SKM-1 treated with dmso at 0.1 percent for 144 hours (cell line): ENCODE results near the gene SRRM4.

ENCODE experiments used
- DNase-seq: peaks from one replicate; lab custom pipeline; 2025; ENCODE audit not compliant: unreplicated experiment; lab: John Stamatoyannopoulos, UW

SRRM4 gene

DNA sequence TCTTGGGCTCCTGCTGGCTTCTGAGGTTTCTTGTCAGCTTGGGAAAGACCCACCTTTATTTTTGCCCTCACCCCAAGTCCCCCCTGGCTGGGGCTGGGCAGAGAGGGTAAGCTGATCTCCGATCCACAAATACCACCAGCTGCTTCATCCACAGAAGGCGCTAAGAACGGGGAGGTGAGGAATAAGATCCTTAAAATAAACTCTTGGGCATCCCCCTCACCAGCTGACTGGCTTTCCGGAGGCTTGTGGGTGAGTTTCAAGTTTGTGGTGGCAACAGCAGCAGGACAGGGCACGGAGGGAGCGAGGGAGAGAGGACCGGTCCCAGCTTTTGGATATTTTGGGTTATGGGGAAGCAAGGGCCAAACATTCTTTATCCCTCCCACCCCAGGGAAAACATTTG, 176.6 kb downstream of the SRRM4 start:
- DNase-seq = no peak

DNA sequence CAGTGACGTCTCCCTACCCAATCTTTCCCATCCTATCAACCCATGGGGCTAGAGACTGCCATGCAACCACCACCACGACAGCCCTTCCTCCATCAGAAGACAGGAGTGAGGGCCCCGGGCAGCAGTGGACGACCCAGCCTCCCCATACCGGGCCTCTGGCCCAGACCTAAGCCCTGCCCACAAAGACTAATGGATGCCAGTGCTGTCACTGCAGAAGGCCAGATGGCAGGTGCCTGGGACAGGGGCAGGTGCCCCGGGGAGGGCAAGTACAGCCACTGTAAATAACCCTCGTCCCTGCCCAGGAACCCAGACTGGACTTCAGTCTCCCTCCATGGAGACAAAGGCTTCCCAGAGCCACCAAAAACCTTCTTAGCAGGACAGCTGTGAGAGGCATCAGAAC, 177.1 kb downstream of the SRRM4 start:
- no peak for DNase-seq

DNA sequence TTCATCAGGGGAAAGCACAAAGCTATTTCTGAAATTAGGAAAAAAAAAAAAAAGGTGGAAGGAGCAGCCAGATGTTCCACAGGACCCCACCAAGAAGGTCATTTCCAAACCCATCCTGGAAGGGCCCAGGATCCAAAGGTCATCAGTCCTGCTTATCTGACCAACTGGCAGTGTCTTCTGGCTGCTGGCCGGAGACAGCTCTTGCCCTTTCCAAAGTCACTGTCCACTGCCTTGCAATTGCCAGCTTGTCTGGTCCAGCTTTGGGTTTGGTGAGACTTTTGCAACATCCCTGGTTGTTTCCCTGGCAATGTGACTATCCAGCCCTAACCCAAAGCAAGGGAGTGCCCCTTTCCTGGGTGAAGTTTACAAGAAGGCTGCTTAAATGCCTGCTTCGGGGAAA, 178.5 kb downstream of the SRRM4 start:
- DNase-seq = no peak

GRCh38 chr12:119167902-119168301, 186.6 kb downstream of the SRRM4 start:
- no peak for DNase-seq

DNA sequence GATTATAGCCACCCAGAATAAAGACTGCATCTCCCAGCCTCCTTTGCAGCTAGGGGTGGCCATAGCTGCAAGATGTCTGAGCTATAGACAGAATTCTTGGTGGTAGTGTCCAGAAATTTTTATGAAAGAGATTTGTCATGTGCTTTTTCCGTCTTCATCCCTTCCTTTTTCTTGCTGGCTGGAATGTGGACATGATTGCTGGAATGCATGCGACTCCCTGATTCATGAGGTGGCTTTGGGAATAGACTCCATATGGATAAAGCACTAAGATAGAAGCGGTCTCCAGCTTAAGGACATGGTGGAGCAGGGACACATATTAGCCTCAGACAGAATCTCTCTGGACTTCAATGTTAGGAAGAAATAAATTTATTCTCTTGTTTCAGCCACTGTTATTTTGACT, 187.4 kb downstream of the SRRM4 start:
- no peak for DNase-seq

DNA sequence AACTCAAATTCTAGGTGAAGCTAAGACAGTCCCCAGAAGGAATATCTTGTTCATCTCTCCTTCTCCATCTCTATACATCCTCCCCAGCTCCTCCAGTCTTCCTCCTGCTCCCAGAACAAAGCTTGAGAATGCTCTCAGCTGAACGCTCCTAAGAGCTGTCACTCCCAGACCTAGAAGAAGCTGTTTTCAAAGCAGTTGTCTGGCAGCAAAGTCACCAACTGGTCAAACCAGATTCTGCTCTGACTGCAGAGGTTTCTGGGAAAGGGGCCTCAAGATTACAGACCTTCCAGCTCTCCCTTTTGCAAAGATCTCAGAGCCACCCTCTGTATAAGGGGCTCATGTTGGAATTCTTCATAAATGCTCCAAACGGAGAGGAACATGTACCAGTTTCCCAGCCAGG, 187.8 kb downstream of the SRRM4 start:
- DNase-seq = no peak

GRCh38 chr12:119171291-119171690, 189.9 kb downstream of the SRRM4 start:
- DNase-seq = no peak

DNA sequence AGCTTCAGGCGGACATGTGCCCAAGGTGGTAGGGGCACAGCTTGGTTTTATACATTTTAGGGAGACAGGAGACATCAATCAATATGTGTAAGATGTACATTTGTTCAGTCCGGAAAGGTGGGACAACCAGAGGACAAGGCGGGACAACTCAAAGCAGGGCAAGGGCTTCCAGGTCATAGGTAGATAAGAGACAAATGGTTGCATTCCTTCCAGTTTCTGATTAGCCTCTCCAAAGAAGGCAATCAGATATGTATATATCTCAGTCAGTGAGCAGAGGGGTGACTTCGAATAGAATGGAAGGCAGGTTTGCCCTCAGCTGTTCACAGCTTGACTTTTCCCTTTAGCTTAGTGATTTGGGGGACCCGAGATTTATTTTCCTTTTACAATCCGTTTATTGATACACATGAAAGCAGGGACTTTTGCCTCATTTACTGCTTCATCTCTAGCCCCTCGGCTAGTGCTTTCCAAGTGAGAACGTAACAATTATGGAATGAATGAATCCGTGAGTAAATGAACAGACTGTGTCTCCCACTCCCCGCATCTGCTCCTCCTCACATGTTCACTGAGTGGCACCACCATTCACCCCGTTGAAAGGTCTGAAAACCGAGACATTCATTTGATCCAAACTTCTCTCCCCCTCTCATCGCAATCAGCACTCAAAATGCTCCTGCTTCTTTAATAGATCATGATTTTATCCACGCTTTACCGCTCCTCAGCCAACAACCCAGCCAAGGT, 190.5 kb downstream of the SRRM4 start:
- no peak for DNase-seq

DNA sequence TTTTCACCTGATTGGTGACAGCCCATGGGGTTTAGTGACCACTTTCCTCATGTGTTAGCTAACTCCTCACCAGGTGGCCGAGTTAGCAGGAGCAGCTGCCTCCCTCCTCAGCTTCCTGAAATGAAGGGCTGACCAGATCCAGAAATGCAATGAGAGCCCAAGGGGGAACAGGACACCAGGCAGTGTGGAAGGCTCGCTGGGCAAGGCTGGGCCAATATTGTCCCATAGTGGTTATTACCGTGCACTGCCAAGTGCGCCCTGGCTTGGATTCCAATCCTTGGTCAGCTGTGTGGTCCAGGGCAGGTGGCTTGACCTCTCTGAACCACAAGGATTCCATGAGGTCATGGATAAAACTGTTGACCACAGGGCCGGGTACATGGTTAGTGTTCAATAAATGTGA, 193.7 kb downstream of the SRRM4 start:
- no peak for DNase-seq

DNA sequence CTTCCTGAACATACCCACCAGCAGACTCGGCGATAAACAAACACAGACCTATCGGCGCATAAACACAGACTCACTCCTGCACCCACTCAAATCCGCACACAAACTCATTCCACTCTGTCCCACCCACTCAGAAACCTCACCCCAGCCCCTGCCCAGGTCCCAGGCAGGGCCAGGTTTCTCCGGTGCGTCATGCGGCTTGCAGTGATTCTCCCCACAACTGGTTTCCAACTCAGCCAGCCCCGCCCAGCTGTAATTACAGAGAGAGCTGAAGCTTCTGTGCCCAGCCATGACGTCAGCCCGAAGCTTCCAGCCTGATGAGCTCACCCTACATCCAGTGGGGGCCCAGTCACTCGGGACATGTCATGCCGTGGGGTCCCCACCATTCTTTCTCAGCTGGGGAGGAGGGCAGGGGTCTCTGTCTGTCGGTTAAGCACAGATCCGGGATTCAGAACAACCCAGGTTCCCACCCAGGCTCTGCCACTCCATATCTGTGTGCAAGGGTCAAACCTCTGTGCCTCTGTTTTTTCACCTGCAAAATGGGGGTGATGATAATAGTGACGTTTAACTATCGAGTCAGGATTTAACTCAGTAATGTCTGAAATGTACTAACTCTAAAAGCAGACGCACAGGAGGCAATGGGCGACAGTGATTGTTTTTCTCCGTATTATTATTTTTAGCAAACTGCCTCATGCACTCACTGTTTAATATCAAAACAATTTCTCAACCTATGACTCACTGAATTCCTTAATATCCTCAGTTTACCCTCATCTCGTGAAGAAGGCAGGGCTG, 195.1 kb downstream of the SRRM4 start:
- DNase-seq = no peak

DNA sequence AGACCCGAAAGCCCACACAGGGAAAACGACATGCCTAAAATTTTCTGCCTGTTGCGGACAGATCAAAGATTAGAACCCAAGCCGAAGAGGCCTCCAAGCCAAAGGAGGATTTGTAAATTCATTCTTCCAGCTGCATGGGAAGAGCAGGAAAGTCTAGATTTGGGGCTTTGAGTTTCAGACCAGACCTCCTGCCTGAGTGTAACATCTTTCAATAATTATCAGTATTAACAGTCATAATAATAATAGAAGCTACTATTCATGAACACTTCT, 195.7 kb downstream of the SRRM4 start:
- DNase-seq = no peak

GRCh38 chr12:119177724-119178380, 196.5 kb downstream of the SRRM4 start:
- DNase-seq = no peak

DNA sequence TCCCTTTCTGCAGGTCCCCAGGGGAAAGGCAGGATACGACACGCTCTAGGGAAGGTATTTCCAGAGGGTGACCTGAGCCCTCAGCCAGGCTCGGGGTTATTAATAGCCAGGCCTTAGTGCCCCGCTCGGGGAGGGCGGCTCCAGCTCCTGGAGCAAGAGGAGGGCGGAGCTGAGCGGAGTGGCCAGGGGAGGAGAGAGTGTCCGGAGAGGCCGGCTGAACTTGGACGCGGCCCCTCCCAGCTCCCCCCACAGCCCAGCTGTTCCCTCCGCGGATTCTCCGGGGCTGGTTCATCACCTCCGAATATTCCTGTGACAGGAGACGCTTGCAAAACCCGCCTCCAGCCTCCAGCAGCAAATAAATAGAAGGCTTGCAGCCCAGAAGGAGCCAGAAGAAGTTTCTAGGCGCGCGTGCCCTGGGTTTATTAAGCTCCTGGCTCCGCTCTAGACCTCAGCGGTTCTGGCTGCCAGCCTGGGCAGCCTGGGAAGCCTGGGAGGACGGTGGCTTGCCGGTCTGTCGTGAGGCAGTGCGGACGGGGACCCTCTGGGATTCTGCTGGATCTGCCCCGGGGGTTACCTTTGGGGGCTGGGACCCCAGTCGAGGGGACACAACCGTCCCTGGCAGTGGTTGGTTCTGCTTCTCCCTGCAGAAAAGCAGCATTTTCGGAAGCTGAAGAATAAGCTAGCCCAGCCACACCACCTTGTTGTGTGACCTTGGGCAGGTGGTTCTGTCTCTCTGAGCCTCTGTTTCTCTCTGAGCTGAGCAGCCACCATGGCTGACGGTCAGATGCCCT, 197.4 kb downstream of the SRRM4 start, which contains the start of gene HSPB8:
Gene HSPB8 (plus strand): TSS at position 388 of the 791 bp plus-strand sequence. CDS start 382 bp downstream, at position 770.
- no peak for DNase-seq

DNA sequence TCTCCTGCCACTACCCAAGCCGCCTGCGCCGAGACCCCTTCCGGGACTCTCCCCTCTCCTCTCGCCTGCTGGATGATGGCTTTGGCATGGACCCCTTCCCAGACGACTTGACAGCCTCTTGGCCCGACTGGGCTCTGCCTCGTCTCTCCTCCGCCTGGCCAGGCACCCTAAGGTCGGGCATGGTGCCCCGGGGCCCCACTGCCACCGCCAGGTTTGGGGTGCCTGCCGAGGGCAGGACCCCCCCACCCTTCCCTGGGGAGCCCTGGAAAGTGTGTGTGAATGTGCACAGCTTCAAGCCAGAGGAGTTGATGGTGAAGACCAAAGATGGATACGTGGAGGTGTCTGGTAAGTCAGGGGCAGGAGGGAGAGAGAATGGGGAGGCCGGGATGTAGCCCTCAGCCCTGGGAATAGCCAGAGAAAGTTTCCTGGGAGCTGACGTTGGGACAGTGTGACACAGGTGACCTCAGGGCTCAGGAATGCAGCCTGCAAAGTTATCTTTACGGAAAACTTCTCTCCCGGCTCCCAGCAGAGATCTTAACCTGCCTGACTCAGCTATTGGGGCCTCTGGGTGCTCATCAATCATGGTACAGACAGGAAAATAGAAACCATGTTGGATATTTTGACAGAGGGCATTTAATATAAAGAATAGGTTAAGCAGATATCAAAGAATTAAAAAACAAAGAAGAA, 198.1 kb downstream of the SRRM4 start:
- no peak for DNase-seq

DNA sequence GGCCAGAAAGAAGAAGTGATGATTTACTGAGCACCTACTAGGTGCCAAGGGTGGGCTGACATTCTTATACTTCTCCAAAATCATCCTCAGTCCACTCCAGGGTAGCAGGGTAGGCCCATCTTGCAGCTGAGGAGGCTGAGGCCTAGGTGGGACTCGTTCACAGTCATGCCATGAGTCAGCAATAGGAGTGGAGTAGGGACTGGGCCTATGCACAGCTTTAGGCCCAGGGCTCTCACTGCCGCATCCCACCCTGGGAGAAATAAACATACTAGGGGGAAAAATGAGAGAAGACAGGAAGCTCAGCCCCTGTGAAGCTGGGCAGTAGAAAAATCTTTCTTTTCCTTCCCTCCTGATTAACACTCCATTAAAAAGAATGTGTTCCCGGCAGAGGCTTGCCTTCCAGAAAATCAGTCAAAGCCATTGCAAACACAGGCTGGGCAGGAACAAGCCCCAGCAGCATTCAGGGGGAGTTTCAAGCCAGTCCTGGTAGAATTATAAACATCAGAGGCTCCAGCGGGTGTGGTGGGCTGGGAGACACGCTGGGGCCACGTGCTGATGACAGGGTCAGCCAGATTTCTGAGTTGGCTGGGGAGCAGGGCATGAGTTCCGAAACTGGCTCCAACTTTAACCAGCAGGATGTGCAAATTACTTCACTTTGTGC, 199.2 kb downstream of the SRRM4 start:
- DNase-seq = no peak

DNA sequence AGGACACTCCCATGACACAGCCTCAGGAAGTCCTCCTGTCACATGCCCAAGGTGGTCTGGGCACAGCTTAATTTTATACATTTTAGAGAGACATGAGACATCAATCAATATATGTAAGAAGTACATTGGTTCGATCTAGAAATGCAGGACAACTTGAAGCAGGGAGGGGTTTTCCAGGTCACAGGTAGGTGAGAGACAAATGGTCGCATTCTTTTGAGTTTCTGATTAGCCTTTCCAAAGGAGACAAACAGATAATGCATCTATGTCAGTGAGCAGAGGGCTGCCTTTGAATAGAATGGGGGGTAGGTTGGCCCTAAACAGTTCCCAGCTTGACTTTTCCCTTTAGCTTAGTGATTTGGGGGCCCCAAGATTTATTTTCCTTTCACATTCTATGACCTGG, 199.9 kb downstream of the SRRM4 start:
- no peak for DNase-seq

GRCh38 chr12:119181944-119182343, 200.6 kb downstream of the SRRM4 start:
- DNase-seq = no peak

- DNase-seq = no peak
These were observed 201.6 kb downstream of the SRRM4 start for GRCh38 chr12:119182701-119183493.

GRCh38 chr12:119183942-119184695, 202.8 kb downstream of the SRRM4 start:
- DNase-seq = no peak
